HepG2 (cell line): Measurements from ENCODE around the gene MAJIN. TPM values are rescaled to one million over a fixed set of nuclear protein-coding genes. Genes with fewer than 3 reads are reported as not detected.

ENCODE experiments used
- AKAP8 ChIP-seq: sonication (generic); formaldehyde crosslinking; IDR thresholded peaks from 2 replicates; pipeline ENCODE4 v1.5.1; 2020; ENCODE audit warnings: mild to moderate bottlenecking, missing genetic modification reagents
- DNMT1 ChIP-seq: sonication (generic); formaldehyde crosslinking; IDR thresholded peaks from 2 replicates; pipeline ENCODE4 v1.5.1; 2020; ENCODE audit warnings: mild to moderate bottlenecking, missing genetic modification reagents
- HDAC2 ChIP-seq: sonication (generic); formaldehyde crosslinking; IDR thresholded peaks from 2 replicates; pipeline ENCODE4 v1.4.0; 2020; ENCODE audit warnings: missing genetic modification reagents
- MBD4 ChIP-seq: IDR thresholded peaks from 2 replicates; pipeline ENCODE4 v1.6.1; 2012; ENCODE audit warnings: low read length, inconsistent platforms, borderline replicate concordance
- NFATC3 ChIP-seq: sonication (generic); formaldehyde crosslinking; IDR thresholded peaks from 2 replicates; pipeline ENCODE4 v1.5.1; 2020; ENCODE audit warnings: mild to moderate bottlenecking, missing genetic modification reagents
- NONO ChIP-seq, 2 experiments: fragments of 450-650 bp in 1 of 2; sonication (generic) in 1 of 2; formaldehyde crosslinking in 1 of 2; IDR thresholded peaks in 1 of 2; conservative IDR thresholded peaks in 1 of 2; 2 replicates each; pipeline versions ENCODE4 v1.6.1 to v1.8.0; 2017 to 2022; ENCODE audit warnings: mild to moderate bottlenecking in 1 of 2, missing genetic modification reagents in 1 of 2, moderate library complexity in 1 of 2
- SIX1 ChIP-seq: sonication (generic); formaldehyde crosslinking; IDR thresholded peaks from 2 replicates; pipeline ENCODE4 v1.4.0; 2020; ENCODE audit warnings: missing genetic modification reagents, borderline replicate concordance
- SMC3 ChIP-seq: IDR thresholded peaks from 2 replicates; pipeline ENCODE4 v1.6.1; 2011; ENCODE audit warnings: low read length, improper control_type of control experiment
- TBX2 ChIP-seq: sonication (generic); formaldehyde crosslinking; IDR thresholded peaks from 2 replicates; pipeline ENCODE4 v1.5.0; 2020; ENCODE audit warnings: missing genetic modification reagents, mild to moderate bottlenecking, borderline replicate concordance
- ZKSCAN1 ChIP-seq: fragments of 150-350 bp; IDR thresholded peaks from 2 replicates; pipeline ENCODE4 v1.6.1; 2014; ENCODE audit warnings: low read length
- ZNF354B ChIP-seq: sonication (generic); formaldehyde crosslinking; IDR thresholded peaks from 2 replicates; pipeline ENCODE4 v1.8.0; 2022; ENCODE audit warnings: mild to moderate bottlenecking, missing genetic modification reagents
- ZNF383 ChIP-seq: sonication (generic); formaldehyde crosslinking; IDR thresholded peaks from 2 replicates; pipeline ENCODE4 v1.4.0; 2020; ENCODE audit warnings: missing genetic modification reagents, mild to moderate bottlenecking, borderline replicate concordance
- ZNF660 ChIP-seq: sonication (generic); formaldehyde crosslinking; IDR thresholded peaks from 2 replicates; pipeline ENCODE4 v1.5.1; 2020; ENCODE audit warnings: mild to moderate bottlenecking, low read depth, missing genetic modification reagents, borderline replicate concordance
- ZNF782 ChIP-seq: sonication (generic); formaldehyde crosslinking; IDR thresholded peaks from 2 replicates; pipeline ENCODE4 v1.4.0; 2020; ENCODE audit warnings: missing genetic modification reagents, mild to moderate bottlenecking, borderline replicate concordance
- ZSCAN22 ChIP-seq: sonication (generic); formaldehyde crosslinking; IDR thresholded peaks from 2 replicates; pipeline ENCODE4 v1.4.0; 2020; ENCODE audit warnings: mild to moderate bottlenecking, missing genetic modification reagents
- polyA plus RNA-seq, 8 experiments: library from polyadenylated mRNA; depleted of rRNA in 3 of 8; stranded (reverse) in 7 of 8; unstranded in 1 of 8; fragments of >200 nt; fragmentation: Illumina TruSeq in 4 of 8; extraction: Trizol in 4 of 8; gene quantifications; 2 replicates each; pipeline versions ENCODE4 v1.2.1 to v1.2.3, GENCODE V29; 2011 to 2016; ENCODE audit warnings: low read depth in 4 of 8, missing spikeins in 1 of 8, mixed read lengths in 1 of 8; ENCODE audit not compliant: insufficient read depth in 1 of 8
- total RNA-seq, 5 experiments: library from RNA; depleted of rRNA; stranded (reverse); fragments of >200 nt; fragmentation: Illumina TruSeq; extraction: Trizol; gene quantifications; 2 replicates each; pipeline ENCODE4 v1.2.3, GENCODE V29; 2016; ENCODE audit warnings: low read depth in 1 of 5
- TF ChIP-seq, protein P1 (sequence below): sonication (generic); formaldehyde crosslinking; IDR thresholded peaks from 2 replicates; pipeline ENCODE4 v1.5.1; 2020; ENCODE audit warnings: mild to moderate bottlenecking, missing genetic modification reagents, borderline replicate concordance
- TF ChIP-seq, protein P2 (sequence below): sonication (generic); formaldehyde crosslinking; IDR thresholded peaks from 2 replicates; pipeline ENCODE4 v1.5.0; 2020; ENCODE audit warnings: missing genetic modification reagents
- TF ChIP-seq, protein P3 (sequence below): IDR thresholded peaks from 2 replicates; pipeline ENCODE4 v1.6.1; 2018; ENCODE audit warnings: missing genetic modification reagents, mild to moderate bottlenecking, missing compliant biosample characterization
- TF ChIP-seq, protein P4 (sequence below): sonication (generic); formaldehyde crosslinking; IDR thresholded peaks from 2 replicates; pipeline ENCODE4 v1.4.0; 2020; ENCODE audit warnings: missing genetic modification reagents

The MAJIN gene
- total and polyA plus RNA-seq, 2 of the 13 experiments (the other 11 are each of a cell fraction or from before 2014, with no cell fraction given) = not detected

DNA sequence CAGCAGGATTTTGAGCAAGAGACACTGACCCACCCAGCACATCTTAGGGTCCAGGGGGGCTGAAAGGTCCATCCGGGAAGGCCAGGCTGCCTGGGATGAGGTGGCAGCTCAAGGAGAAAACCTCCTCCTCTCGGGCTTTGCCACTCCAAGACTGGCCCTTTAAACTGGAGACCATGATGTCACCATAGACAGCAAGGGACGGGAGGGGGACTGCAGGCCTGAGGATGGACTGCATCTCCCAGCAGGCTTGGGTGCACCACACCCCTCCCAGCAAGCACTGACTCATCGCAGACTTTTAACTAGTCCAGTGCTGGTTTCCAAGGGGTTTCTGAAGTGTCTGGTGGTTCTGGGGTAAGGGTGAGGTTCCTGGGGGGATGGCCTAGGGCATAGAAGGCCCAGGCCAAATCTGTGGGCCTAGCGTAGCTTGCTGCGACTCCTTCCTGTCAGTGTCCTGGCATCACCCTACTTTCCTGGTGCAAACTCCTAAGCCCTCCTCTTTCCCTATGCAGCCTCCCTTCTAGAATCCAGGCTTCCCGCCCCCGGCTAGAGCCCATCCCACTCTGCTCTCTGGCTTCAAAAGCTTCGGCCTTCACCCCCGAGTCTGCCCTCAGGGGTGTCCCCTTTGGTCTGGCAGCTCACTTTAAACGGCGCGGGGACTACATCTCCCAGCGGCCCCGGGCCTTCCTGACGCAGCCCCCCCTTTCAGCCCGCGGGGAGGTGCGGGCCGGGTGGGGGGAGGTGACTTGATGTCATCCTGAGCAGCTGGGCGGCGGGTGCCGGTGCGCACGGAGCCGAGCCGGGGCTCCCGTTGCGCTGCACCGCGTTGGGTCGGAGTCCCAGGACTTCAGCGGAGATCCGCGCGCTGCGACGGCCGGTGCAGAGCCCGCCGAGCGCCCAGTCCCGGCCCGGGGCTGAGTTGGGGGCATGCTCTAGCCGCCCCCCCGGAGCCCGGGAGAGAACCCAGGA lies 47.7 kb downstream of the MAJIN start, which contains the start of gene PPP2R5B (continued):
- TF ChIP-seq, protein P1, sequence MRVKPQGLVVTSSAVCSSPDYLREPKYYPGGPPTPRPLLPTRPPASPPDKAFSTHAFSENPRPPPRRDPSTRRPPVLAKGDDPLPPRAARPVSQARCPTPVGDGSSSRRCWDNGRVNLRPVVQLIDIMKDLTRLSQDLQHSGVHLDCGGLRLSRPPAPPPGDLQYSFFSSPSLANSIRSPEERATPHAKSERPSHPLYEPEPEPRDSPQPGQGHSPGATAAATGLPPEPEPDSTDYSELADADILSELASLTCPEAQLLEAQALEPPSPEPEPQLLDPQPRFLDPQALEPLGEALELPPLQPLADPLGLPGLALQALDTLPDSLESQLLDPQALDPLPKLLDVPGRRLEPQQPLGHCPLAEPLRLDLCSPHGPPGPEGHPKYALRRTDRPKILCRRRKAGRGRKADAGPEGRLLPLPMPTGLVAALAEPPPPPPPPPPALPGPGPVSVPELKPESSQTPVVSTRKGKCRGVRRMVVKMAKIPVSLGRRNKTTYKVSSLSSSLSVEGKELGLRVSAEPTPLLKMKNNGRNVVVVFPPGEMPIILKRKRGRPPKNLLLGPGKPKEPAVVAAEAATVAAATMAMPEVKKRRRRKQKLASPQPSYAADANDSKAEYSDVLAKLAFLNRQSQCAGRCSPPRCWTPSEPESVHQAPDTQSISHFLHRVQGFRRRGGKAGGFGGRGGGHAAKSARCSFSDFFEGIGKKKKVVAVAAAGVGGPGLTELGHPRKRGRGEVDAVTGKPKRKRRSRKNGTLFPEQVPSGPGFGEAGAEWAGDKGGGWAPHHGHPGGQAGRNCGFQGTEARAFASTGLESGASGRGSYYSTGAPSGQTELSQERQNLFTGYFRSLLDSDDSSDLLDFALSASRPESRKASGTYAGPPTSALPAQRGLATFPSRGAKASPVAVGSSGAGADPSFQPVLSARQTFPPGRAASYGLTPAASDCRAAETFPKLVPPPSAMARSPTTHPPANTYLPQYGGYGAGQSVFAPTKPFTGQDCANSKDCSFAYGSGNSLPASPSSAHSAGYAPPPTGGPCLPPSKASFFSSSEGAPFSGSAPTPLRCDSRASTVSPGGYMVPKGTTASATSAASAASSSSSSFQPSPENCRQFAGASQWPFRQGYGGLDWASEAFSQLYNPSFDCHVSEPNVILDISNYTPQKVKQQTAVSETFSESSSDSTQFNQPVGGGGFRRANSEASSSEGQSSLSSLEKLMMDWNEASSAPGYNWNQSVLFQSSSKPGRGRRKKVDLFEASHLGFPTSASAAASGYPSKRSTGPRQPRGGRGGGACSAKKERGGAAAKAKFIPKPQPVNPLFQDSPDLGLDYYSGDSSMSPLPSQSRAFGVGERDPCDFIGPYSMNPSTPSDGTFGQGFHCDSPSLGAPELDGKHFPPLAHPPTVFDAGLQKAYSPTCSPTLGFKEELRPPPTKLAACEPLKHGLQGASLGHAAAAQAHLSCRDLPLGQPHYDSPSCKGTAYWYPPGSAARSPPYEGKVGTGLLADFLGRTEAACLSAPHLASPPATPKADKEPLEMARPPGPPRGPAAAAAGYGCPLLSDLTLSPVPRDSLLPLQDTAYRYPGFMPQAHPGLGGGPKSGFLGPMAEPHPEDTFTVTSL (CRISPR knock-in tag) = no peak
- TF ChIP-seq ZNF782 (CRISPR knock-in tag) (no peak), ZNF660 (no peak), HDAC2 (peak; percentile 45; the same call in 1 of the 2 replicates), MBD4 (no peak), AKAP8 (CRISPR knock-in tag) (no peak; the same call in 1 of the 2 replicates), DNMT1 (CRISPR knock-in tag) (no peak), SMC3 (no peak; the same call in 1 of the 2 replicates), ZSCAN22 (CRISPR knock-in tag) (no peak), NFATC3 (CRISPR knock-in tag) (0 out of 2 replicates have a peak, but pooled peaks have one; percentile 15), TBX2 (CRISPR knock-in tag) (peak; percentile 67; the same call in 1 of the 2 replicates), ZNF383 (no peak), NONO (IDR thresholded peaks at IDR 0.05) (no peak), NONO (CRISPR knock-in tag; conservative IDR thresholded peaks at IDR 0.05) (no peak; the same call in 1 of the 2 replicates), ZKSCAN1 (no peak), SIX1 (no peak), ZNF354B (CRISPR knock-in tag) (no peak)
- TF ChIP-seq, protein P2, sequence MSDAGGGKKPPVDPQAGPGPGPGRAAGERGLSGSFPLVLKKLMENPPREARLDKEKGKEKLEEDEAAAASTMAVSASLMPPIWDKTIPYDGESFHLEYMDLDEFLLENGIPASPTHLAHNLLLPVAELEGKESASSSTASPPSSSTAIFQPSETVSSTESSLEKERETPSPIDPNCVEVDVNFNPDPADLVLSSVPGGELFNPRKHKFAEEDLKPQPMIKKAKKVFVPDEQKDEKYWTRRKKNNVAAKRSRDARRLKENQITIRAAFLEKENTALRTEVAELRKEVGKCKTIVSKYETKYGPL = no peak
- TF ChIP-seq, protein P3, sequence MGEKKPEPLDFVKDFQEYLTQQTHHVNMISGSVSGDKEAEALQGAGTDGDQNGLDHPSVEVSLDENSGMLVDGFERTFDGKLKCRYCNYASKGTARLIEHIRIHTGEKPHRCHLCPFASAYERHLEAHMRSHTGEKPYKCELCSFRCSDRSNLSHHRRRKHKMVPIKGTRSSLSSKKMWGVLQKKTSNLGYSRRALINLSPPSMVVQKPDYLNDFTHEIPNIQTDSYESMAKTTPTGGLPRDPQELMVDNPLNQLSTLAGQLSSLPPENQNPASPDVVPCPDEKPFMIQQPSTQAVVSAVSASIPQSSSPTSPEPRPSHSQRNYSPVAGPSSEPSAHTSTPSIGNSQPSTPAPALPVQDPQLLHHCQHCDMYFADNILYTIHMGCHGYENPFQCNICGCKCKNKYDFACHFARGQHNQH (CRISPR knock-in tag) = no peak; the same call in 1 of the 2 replicates
- TF ChIP-seq, protein P4, sequence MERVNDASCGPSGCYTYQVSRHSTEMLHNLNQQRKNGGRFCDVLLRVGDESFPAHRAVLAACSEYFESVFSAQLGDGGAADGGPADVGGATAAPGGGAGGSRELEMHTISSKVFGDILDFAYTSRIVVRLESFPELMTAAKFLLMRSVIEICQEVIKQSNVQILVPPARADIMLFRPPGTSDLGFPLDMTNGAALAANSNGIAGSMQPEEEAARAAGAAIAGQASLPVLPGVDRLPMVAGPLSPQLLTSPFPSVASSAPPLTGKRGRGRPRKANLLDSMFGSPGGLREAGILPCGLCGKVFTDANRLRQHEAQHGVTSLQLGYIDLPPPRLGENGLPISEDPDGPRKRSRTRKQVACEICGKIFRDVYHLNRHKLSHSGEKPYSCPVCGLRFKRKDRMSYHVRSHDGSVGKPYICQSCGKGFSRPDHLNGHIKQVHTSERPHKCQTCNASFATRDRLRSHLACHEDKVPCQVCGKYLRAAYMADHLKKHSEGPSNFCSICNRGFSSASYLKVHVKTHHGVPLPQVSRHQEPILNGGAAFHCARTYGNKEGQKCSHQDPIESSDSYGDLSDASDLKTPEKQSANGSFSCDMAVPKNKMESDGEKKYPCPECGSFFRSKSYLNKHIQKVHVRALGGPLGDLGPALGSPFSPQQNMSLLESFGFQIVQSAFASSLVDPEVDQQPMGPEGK (CRISPR knock-in tag) = peak; percentile 98
